HG03135 (cell line): ENCODE data around the gene CELSR3.

Experiments used
- ATAC-seq: cut with Tn5 transposase; IDR thresholded peaks from one replicate; pipeline ENCODE4 v1.9.1; 2021; ENCODE audit warnings: mild to moderate bottlenecking, moderate library complexity; ENCODE audit not compliant: unreplicated experiment

The CELSR3 gene

DNA sequence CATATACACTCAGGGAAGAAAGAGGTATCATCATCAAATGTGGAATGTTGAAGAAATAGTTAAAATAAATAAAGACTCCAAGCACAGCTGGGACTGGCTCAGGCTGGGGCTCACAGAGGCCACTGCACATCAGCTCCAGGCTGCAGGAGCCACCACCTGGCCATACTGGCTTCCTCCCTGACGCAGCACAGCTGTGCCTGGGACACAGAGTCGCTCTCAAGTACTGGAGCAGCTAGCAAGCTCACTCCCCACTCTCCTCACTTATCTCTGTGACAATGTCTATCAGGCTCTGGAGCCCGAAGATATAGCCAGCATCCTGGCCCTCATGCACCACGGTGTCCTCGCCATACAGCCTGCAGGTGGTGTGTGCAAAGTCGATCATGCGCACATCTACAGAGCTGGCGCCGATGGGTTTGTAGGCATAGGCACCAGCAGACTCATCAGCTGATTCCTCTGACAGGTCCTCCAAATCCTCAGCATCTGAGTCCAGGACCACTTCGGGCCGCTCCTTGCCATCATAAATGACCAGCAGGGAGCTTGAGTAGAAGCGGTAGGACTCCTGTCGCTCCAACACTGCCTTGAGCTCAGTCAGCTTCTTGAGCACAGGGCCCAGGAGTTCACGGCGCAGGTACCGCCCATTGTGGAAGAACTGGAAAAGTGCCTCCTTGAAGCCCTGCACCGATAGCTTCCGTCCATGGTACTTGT lies 25.5 kb upstream of the CELSR3 start:
- ATAC-seq = no peak

DNA sequence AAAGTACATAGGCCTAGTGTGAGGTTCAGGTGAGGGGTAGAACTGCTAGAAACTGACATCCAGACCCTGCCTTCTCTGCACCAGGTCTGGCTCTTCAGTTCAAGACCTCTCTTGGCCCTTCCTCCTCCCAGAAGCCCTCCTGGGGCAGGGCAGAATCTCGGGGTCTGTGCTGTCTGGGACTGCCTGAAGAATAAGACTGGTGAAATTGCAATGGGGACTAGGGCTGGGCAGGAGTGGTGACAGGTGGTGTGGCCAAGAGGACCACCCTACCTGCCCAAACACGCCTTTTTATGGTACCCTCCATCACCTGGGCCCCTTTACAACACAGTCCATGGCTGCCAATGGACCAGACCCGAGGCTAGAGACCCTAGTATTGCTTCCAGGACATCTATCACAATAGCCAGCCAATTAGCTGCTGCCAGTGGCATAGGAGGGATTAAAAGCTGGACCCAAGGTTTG lies 24.6 kb upstream of the CELSR3 start:
- ATAC-seq = no peak

DNA sequence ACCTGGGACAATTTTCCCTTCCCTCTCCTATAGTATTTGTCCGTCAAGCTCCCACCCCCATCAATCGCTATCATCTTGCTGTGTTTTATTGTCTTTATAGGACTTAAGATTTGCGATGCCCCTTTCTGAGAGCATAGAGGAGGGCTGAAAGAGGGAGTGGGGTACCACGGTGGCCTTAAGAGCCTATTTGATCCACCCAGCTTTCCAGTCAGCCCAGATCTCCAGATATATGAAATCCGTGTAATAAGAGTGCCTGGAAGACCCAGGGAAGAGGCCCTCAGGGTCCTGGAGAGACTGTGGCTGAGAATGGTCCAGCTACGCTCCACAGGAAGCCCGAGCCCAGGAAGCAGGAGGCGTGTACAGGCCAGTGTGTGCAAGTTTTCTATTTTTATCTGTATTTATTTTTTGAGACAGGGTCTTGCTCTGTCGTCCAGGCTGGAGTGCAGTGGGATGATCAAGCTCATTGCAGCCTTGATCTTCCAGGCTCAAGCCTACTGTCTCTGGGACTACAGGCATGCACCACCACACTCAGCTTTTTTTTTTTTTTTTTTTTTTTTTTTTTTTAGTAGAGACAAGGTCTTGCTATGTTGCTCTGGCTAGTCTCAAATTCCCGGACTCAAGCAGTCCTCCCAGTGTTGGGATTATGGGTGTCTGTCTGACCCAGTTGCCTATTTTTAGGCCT lies 24.0 kb upstream of the CELSR3 start:
- ATAC-seq = no peak

DNA sequence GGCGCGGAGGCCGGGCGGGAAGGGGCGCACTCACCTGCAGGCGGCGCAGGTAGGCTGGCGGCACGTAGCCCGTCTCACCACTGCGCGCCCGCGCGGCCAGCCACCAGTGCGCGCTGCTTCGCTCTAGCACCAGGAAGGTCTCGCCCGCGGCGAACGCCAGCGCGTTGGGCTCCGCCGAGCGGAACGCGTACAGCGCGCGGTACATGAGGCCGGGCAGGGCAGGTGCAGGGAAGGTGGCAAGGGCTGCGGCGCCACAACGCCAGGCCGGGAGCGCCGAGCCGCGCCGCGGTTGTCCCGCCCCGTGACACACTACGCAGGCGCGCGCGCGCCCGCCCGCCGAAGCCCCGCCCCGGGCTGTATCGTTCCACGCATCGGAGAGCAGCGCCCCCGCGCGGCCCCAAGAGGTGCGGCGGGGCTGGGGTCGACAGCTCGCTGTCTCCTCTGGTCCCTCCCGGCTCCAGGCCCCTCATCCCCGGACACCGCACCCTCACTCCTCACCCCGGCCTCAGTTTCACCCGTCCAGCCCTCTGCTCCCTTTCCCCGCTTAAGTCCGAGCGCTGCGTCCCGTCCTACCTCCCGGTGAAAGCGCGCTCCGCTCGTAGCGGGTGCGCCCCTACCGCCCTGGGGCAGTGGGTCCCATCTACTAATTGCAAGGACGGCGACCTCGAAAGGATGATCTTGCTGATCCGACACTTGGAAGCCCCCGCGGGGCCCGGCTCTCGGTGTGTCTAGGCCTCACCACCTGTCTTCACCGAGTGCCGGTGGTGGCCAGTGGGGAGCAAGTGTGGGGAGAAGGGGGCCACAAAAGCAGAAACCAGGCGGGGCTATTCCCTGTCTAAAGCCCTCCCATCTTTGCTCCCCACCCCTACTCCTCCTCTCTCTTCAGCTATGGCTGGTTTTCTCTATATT lies 23.2 kb upstream of the CELSR3 start, which contains the start of gene NCKIPSD:
Gene NCKIPSD, minus strand, starts transcription at position 313 of the 909 bp plus-strand sequence. Its CDS starts 108 bp downstream, at position 205.
- ATAC-seq = peak; percentile 71

DNA sequence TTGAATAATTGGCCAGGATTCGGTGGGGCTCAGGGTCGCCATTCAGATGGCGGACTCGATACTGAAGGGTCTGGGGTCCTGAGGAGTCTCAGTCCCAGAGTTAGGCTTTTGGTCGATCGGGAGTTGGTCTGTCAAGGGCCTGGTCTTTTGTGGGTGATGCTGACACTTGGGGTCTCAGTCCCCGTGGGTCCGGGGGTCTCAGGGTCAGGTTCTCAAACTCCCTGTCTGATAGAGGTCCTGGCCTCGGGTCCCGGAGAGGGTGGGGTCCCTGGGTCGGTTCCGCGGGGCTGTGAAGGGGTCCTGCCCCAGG lies 22.6 kb upstream of the CELSR3 start:
- no peak for ATAC-seq

DNA sequence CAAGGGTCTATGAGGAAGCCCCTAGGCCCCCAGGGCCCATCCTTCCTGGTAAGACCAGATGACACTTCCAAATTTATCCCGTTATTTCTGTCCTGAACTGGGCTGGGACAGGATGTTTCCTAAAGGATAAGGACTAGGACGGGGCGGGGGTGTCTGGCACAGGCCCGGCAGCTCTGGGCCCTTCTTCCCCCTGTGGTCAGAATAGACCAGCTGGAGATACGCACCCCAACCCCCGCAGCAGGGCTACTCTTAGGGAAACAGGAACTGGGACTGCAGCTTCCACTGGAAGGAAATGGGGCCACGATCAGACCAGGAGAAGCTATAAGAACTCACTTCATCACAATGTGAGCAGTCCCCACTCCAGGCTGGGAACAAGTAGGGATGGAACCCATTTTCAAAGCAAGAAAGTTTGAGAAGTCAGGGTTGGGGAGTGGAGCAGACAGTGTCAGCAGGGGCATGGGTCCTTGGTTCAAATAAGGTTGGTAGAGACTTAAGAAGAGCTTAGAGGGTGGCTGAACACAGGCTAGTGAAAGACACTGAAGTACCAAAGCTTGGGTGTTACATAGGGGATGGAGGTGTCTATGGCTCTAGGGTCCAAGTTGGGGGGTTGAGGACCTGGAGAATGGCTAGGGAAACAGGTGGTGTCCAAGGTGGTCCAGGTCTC lies 21.9 kb upstream of the CELSR3 start:
- ATAC-seq = no peak

DNA sequence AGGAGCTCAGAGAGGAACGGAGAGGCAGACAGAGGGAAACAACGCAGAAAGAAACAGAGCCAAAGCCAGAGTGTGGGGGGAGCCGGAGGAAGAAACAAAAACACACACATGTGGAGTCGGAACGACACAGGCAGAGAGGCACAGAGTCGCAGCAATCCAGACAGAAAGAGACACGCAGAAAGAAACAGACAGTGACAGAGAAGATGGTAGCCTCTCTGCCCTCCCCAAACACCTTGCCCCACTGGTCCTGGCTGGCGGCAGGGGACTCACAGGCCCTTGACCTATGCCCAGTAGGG lies 21.3 kb upstream of the CELSR3 start:
- ATAC-seq = no peak

DNA sequence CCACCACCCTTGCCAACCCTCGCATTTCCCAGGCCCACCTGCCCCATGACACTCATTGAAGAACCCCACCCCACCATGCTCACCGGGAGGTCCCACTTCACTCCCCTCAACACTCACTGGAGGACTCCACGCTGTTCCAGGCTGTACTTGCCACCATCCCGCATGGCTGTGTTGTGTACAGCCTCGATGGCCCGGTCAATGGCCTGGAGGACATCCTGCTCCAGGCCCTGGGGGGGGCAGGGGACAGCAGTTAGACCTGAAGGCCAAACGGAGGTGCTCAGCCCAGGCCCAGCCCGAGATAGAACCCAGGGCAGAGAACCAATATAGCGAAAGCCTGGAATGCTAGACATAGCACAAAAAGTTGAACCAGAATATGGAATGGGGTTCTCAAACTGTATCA lies 20.1 kb upstream of the CELSR3 start:
- ATAC-seq = no peak

DNA sequence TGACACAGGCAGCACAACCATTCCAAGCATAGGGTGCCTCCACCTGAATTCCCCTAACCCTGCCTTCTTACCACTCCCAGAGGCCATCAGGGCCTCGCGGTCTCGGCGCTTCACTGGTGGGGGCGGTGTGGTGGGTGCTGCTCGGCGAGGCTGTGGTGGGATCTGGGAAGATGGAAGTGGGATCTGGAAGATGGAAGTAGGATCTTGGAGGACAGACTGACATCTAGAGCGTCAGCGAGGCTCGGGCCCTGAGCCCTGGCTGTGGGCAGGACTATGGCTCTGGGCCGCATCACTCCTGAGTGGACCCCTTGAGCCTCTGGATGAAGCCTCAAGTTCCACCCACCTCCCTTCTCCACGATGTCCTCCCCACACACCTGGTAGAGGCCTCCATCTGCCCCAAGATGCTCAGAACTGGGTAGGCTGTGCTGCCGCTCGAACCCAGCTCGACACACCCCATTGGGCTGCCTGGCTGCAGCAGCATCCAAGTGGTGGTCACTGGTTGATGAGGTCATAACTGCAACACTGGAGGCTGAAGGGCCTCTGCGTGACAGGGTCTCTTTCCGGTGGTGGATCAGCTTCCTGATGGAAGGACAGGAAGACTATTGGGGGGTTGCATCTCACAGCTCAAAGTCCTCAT lies 19.4 kb upstream of the CELSR3 start:
- no peak for ATAC-seq

DNA sequence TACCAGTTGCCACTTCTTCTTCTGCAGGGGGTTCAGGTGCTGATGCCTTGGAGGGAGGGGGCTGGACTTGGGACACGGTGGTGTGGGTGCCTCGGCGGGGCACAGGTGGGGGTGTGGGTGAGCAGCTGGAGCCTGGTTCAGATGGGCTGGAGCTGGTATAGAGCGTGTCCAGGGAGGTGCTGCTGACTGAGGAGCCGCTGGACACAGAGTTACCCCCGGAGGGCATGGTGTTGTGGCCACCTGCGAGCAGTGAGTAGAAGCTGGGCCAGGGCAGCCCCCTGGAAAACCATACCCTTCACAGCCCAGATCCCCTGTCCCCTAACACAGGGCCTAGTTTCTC lies 18.8 kb upstream of the CELSR3 start:
- no peak for ATAC-seq

DNA sequence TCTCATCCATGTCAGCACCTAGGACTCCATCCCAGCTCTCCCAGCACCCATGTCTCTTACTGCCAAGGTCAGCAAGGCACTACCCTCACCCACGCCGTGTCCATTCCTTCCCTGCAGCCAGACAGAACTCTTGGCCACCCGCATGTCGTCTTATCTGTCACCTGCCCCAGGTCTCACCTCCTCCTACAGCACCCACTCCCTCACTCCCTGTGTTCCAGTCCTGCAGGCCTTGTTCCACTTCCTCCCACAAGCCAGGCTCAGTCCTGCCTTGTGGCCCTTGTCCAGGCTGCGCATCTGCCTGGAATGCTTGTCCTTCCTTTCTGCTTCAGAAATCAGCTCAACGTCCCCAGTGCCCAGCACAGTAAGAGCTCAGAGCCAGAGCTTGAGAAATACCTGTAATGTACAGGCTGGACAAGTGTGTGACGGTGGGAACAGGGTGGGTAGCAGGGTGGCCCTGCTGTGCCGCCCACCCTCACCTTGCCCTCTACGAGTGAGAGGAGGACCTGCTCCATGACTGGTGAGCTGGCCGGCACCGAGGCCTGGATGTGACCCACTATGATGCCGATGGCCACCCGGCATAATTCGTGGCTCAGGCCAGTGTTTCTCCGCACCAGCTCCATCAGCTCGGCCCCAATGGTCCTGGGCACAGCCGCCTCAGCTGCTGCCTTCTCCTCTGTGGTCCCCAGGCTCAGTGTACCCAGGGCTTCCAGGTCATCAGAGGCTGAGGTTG lies 18.3 kb upstream of the CELSR3 start:
- ATAC-seq = no peak

DNA sequence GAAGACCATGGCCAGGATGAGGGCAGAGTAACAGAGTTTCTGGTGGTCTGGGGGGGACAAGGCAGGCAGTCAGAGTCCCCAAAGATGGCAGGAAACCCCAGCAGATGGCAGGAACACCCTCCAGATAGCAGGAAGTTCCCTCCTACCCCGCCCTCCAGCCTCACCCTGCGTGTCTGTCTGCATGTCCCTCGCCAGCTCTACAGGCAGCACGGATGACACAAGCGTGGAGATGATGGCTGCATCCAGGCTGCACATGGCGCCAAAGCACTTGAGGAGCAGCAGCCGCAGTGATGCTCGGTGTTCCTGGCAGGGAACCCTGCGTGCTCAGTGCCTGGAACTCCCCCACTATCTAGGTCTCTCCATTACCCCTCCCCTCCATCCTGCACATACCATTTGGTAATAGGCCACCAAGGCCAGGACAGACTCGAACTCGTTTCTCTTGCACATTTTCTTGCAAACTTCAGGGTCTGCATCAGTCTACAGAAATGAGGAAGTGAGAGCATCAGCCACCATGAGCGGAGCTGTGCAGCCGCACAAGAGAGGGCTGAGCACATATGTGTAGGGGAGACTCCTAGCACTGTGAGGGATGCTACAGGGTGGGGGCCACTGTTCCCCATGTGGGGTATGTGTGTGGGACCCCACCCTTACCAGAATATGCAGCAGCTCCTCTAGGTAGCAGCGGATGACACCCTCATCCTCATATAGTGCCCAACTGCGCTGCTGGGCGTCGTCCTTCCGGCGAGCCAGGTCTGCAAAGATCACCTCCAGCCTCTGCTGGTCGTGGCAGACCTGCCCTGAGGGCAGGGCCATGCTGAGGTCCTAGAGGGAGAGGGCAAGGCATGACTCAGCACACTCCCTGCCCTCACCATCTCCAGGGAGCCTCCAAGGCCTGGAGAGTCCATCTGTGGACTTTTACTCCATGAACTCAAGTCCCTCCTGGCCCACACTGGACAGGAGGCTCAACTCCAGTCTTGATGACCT lies 17.0 kb upstream of the CELSR3 start:
- ATAC-seq = no peak

DNA sequence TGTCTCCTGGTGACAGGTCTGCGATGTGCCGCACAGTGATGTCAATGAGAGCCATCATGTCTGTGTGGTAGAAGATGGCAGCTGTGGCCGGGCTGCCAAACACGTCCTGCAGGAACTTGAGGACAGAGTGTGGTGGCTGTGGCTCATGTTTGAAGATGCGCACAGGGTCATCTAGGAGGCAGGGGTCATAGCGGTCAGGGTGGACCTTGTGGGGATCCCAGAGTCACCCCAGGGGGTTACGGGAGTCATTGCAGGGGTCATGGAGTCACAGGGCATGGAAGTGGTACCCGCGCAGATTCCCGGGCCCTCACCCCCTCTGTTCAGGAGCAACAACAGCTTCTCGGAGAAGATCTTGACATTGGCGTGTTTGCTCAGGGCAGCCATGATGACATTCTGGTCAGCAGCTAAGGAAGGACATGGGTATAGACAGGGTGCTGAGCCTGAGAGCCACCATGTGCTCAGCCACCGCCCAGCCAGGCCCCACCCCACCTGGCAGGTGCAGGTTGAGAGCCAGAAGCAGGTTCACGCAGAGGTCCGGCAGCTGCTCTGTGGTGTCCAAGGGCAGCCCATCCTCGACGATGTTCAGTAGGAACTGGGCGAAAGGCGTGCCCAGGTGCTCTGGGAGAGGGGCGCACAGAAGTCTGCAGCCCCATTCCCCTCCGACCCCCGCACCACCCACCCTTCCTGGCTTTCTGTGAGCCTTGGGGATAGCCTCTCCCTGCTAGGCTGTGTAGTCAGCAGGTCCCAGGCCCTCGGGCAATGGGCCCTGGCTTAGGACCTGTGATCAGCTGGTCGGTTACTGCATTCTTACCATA lies 16.1 kb upstream of the CELSR3 start:
- no peak for ATAC-seq

DNA sequence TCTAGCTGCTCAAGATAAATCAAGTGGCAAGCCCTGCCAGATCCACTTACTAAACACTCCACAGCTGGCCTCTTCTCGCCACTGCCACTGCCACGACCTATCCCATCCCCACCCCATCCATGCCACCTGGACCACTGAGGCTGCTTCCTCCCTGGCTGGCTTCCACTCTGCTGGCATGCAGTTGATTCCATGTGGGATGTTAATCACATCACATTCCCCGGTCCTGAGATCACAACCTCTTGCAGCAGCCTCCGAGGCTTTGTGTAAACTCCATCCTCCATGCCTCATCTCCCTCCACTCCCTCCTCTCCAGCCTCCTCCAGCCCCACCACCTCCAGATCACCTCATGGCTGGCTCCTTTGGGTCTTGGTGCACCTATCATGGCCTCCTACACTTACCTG lies 15.4 kb upstream of the CELSR3 start:
- ATAC-seq = no peak

DNA sequence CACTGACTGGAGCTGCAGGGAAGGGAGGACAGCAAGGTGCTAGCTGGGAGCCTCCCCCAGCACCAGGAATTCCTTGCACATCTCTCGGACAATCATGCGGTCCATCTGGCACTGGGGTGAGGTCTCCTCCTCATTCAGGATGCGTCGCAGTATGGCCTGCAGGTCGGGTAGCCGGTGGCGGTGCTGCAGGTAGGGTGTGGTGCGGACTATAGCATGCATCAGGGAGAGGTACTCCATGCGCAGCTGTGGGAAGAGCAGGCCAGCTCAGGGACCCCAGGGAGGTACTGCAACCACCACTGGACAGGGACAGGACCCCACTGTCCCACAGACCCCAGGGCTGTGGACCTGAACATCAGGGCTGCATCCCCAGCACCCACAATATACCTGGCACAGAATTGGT lies 11.8 kb upstream of the CELSR3 start:
- ATAC-seq = no peak

DNA sequence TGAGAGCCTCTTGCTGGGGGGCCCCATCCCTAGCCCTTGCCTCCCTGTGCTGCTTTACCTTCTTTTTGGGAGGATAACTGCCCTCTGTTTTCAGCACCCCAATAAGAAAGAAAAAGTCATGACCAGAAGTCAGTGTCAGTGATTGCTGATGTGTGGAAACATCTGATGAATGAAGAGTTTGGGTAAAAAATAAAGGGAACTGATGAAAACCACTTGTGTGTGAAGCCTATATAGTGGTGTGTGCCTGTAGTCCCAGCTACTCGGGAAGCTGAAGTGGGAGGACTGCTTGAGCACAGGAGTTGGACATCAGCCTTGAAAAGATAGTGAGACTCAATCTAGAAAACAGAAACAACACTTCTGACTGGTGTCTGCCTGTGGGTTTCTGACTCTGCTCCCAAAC lies 9.8 kb upstream of the CELSR3 start:
- no peak for ATAC-seq

DNA sequence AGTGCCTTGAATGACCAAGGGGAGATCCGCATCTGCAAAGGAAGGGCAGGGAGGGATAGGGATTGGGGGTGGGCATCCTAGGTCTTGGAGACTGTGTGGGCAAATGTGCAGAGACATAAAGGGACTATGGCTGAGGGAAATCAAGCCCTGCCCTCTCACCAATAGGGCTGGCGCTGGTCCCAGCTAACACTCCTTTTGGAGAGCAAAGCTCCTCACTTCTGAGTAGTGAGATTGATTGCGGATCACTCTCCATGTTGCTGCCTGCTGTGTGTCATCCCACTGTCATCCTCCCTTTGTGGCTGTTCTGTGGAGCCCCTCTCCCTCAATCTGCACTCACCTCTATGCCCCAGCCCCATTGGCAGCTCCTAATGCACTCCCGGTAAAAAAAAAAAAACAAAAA lies 2.2 kb upstream of the CELSR3 start:
- no peak for ATAC-seq

DNA sequence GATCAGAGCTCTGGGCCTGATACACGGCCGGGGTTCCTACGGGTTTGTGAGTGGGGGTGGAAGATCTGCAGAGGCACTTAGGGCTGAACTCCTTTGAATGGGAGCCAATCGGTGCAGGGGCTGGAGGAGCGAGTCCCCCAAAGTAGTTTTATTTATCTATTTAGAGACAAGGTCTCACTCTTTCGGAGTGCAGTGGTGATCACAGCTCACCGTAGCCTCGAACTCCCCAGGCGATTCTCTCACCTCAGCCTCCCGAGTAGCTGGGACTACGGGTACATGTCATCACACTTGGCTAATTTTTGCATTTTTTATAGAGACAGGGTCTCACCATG lies 1.6 kb upstream of the CELSR3 start:
- no peak for ATAC-seq
